Ramos (cell line): Measurements from ENCODE around the gene SLC7A6.
"Not testable (repeated sequence)": the region's sequence is repeated elsewhere in the genome, so short reads cannot be mapped to it uniquely, and the experiment has no call there.

Experiments used
- in situ Hi-C: fragments of 300-500 bp; cut with MboI; formaldehyde crosslinking; loops from one replicate; pipeline ENCODE4 v1.14.3; 2022; ENCODE audit warnings: low sequenced_read_pairs; ENCODE audit not compliant: unreplicated experiment

The SLC7A6 gene

GRCh38 chr16:68276223-68276622 is 11.9 kb downstream of the SLC7A6 start:
- in situ Hi-C loops, result no loop called here

DNA sequence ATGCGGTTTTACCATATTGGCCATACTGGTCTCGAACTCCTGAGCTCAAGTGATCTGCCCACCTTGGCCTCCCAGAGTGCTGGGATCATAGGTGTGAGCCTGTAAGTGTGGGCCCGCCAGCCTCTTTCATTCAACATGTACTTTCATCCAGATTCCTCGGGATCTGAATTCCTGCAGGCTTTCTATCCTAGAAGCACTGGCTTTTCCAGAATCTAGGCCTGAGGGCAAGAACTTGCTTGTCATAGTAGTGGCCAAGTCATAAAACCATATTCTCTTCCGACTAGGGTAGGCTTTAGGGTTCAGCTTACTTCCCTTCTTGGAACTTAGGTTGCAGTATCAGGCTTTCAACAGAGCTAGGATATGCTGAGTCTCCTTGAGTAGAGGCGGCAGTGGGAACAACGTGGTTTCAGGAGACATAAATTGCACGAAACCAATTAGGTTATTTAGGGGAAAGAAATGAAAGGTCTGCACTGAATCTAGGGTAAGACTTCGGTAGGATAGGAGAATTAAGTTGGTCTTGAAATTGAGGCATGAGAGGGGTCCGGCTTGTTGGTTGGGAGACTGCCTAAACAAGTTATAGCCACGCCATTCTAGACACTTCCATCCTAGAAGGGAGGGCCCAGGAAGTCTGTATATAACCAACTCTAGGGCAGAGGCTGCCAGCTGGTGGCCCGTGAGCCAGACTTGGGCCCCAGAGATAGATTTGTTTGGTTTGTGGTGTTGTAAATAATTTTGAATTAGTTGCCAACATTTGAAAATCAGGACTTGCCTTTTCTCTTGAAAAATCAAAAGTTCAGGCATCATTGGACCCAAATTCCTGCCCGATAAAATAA is 15.6 kb downstream of the SLC7A6 start:
- in situ Hi-C loops, result no loop called here

DNA sequence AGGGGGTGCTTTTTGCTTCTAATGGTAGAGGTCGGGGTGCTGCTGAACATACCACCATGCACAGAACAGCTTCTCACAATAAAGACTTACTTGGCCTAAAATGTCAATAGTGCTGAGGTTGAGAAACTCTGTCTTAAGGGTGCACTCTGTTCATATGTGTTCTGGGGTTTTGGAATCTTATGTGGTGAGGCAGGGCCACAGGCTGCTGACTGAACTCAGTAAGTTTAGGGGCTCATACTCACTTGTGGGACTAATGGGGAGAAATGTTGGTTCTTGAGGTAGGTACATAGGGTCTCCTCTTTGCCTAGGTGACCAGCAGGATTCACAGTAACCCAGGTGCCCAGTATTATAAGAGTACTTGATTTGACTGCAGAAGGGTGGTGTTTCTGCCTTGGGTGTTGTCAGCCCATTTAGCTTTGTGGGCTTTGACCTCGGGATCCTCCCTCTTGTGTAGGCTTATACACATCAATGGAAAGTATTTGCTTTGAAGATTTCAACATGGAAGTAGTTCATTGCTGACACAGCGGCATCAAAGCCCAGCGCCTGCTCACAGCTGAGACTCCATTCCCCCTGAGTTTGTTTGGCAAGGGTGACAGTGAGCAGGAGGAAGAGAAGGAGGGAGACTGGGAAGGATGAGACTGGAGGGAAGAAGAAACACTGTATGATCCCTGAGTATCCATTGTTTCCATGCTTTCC is 17.2 kb downstream of the SLC7A6 start:
- in situ Hi-C loops, result no loop called here

DNA sequence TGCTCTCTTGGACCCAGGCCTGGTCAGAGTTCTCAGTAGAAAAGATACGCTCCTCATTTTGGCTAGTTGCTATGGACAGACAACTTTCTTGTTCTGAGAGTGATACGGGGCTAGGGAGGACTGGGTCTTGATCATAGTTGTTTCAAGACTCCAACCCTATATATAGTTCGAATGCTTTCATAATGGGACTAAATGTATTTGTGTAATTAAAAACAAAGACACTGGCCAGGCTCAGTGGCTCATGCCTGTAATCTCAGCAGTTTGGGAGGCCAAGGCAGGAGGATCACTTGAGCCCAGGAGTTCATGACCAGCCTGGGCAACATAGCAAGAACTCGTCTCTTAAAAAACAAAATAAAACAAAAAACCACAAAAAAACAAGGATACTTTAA is 17.7 kb downstream of the SLC7A6 start:
- in situ Hi-C loops, result no loop called here

DNA sequence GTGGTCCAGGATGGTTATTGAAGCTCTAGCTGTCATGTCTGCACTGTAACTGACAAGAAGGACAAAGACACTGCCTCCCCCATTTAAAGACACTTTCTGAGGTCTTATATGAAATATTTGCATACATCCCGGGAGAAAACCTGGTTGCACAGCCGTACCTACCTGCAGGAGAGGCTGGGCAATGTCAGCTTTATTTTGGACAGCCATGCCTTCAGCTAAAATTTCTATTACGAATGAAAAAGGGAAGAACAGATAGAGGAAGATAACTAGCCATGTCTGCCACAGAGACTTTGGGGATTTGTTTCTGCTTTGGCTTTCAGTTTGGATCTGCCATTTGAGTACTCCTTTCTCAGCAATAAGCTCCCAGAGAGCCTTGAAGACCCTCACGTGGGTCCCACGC is 19.0 kb downstream of the SLC7A6 start:
- in situ Hi-C loops, result no loop called here

DNA sequence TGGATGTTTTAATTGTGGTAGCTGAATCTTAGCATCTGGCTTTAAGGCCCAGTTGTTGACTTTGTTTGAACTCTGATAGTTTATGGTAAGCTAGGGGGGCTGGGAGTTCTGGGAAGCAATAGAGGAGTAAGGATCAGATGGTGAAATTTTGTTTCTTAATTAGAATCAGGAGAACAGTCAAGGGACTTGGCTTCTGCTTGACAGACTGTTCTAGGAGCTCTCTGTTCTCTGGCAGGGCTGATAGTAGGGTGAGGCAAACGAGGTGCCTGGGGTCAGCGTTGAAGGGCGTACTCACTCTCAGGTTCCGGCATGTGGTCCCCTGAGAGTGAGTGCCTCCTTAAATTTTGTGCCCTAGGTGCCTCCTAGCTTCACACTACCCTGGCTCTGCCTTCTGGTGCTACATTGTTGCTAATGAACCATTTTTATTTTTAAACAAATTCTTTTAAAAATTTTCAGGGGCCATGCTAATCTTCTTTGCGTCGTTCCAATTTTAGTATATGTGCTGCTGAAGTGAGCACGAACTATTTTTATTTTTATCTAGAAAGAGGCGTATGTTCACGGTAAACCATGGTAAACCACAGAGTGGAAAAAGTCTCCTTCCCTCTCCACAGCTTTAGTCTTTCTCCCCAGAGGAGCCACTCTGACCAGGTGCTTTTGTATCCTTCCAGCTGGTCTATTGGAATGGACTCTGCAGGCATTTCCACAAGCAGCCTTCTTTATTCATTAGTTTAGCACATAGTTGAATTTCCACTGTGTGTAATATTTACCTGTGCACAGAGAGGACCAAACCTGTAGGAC is 19.7 kb downstream of the SLC7A6 start:
- in situ Hi-C loops, result no loop called here

- in situ Hi-C loops, result no loop called here
Observed at GRCh38 chr16:68284847-68285246, 20.5 kb downstream of the SLC7A6 start.

DNA sequence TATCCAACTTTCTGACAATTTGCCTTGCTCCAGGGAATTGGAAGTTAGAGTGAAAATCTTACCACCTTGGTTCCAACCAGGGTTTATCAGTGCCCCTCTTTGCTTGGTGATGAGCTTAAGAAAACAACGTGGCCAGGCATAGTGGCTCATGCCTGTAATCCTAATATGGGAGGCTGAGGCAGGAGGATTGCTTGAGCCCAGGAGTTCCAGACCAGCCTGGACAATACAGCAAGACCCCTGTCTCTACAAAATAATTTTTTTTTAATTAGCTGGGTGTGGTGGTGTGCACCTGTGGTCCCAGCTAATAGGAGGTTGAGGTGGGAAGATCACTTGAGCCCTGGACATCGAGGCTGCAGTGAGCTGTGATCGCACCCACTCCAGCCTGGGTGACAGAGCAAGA is 21.4 kb downstream of the SLC7A6 start:
- in situ Hi-C loops, result no loop called here

GRCh38 chr16:68286153-68287074 is 22.1 kb downstream of the SLC7A6 start:
- in situ Hi-C loops, result no loop called here

DNA sequence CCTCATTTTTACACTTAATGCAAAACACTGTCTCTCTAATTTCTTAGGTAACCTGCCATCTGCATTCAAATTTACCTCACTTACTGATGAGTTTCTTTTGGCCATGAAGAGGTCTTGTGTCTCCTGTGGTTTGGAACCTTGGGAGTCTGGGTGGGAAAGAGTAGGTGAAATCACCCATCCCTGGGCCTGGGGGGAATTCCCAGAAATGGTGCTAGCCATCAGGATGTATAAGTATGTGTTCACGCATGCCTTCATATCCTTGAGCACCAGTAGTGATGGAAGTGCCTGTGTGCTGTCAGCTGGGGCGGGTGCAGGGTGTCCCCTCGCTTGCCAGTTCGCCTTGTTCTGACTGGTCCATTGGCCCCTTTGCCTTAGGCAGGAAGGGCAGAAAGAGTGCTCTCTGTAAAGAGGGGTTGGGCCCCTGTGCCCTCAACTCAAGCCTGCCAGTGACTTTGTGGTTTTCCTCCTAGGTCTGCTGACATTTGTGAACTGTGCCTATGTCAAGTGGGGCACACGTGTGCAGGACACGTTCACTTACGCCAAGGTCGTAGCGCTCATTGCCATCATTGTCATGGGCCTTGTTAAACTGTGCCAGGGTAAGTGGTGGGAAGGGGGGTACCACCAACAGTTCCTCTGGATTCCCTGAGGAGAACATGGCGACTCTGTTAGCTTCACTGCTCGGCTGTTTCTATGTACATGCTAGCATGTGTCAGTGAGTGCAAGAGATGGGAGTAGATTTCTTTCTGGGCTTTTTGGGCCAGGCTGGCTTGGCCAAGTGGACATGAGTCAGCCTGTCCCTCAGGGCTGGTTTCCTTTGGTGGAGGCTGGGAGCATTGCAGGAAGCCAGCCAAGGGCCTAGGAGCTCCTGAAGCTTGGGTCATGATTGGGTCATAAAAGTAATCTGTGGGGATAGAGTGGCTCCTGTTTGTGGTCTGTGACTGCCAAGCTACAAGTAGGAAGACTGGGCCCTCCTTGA is 23.2 kb downstream of the SLC7A6 start:
- in situ Hi-C loops, result no loop called here

GRCh38 chr16:68288252-68288650 is 23.9 kb downstream of the SLC7A6 start:
- in situ Hi-C loops, result no loop called here

DNA sequence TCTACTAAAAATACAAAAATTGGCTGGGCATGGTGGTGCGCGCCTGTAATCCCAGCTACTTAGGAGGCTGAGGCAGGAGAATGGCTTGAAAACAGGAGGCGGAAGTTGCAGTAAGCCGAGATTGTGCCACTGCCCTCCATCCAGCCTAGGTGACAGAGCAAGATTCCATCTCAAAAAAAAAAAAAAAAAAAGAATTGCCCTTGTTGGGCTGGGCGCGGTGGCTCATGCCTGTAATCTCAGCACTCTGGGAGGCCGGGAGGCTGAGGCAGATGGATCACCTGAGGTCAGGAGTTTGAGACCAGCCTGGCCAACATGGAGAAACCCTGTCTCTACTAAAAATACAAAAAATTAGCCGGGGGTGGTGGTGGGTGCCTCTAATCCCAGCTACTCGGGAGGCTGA is 24.5 kb downstream of the SLC7A6 start:
- in situ Hi-C loops, result not testable (repeated sequence)

DNA sequence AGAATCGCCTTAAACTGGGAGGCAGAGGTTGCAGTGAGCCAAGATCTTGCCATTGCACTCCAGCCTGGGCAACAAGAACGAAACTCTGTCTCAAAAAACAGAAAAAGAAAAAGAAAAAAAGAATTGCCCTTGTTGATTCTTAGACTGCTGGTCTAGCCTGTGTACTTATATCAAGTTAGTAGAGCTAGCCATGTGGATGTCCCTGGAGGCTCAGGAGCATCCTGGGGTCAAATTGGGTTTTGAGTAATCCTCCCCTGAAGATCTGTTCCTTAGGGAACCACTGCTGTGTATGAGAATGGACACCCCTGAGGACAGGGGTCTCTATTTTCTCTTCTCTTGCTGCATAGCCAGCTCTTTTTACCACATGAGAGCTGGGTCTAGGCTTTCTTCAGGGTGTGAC is 24.9 kb downstream of the SLC7A6 start:
- in situ Hi-C loops, result no loop called here

DNA sequence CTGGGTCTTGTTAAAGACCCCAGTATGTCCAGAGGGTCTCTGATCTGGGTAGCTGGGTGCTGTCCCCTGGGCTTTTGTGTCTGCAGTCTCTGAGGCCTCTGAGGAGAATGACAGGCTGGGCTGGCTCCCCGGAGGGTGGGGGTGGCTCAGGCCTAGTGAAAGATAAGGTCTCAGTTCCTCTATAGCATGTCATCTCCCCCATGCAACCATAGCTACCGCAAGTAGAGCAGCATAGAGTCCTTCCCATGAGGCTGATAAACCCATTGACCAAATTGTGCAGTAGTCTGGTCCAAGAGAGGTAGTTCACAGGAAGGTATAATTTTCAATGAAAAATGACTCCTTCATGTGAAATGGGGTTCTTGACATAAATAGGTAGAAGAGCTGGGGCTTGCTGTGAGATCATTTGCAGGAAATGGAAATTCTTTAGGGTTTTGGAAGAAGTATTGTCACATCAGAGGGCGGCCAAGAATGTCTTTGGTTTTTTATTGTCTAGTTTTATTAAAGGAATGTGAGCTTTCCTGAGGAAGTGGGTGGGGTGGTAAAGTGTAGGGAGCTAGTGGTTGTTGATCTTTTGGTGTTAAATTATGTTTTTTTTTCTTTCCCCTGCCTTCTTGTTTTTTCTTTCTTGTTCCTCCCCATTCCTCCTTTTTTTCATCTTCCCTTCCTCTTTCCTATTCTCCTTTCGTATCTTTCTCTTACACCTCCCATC is 25.4 kb downstream of the SLC7A6 start:
- in situ Hi-C loops, result no loop called here

GRCh38 chr16:68290450-68290849 is 26.1 kb downstream of the SLC7A6 start:
- in situ Hi-C loops, result no loop called here

- in situ Hi-C loops, result no loop called here
Observed at GRCh38 chr16:68291227-68291626, 26.9 kb downstream of the SLC7A6 start.

DNA sequence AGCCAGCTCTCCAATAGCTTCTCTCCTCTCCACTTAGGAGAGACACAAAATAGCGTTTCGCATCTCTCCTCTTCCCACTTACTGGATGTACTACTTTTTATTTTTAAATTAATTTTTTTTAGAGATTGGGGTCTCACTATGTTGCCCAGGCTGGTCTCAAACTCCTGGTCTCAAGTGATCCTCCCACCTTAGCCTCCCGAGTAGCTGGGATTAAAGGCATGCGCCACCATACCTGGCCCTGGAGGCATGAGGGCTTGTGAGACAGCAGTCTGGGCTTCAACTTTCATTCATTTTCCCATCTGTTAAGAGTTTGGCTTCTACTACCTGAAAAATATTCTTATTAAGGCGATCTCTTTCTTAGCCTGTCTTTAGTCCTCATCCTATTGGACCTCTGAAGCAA is 28.1 kb downstream of the SLC7A6 start:
- in situ Hi-C loops, result no loop called here

DNA sequence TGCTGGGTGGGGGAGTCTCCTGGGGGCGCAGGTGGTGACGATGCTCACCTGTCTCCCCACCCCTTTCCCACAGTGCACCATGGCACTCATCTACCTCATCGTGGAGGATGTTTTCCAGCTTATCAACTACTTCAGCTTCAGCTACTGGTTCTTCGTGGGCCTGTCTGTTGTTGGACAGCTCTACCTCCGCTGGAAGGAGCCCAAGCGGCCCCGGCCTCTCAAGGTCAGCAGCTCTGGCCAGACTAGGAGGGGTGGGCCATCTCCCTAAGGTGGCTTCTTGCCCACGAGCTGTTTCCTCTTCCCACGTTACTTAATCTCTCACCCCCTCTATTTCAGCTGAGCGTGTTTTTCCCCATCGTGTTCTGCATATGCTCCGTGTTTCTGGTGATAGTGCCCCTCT is 32.0 kb downstream of the SLC7A6 start:
- in situ Hi-C loops, result no loop called here
